DMS114 treated with DMSO at 0.1 percent for 48 hours (cell line): ENCODE results near the gene IL9R.
"Not testable (repeated sequence)": the region's sequence is repeated elsewhere in the genome, so short reads cannot be mapped to it uniquely, and the experiment has no call there.

Experiments used
- DNase-seq: peaks from one replicate; lab custom pipeline; 2025; ENCODE audit not compliant: unreplicated experiment; lab: John Stamatoyannopoulos, UW

The IL9R gene

DNA sequence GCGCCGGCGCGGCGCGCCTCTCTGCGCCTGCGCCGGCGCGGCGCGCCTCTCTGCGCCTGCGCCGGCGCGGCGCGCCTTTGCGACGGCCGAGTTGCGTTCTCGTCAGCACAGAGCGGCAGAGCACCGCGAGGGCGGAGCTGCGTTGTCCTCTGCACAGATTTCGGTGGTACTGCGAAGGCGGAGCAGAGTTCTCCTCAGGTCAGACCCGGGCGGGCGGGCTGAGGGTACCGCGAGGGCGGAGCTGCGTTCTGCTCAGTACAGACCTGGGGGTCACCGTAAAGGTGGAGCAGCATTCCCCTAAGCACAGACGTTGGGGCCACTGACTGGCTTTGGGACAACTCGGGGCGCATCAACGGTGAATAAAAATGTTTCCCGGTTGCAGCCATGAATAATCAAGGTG is 31.8 kb downstream of the IL9R start:
- DNase-seq, result not testable (repeated sequence)

DNA sequence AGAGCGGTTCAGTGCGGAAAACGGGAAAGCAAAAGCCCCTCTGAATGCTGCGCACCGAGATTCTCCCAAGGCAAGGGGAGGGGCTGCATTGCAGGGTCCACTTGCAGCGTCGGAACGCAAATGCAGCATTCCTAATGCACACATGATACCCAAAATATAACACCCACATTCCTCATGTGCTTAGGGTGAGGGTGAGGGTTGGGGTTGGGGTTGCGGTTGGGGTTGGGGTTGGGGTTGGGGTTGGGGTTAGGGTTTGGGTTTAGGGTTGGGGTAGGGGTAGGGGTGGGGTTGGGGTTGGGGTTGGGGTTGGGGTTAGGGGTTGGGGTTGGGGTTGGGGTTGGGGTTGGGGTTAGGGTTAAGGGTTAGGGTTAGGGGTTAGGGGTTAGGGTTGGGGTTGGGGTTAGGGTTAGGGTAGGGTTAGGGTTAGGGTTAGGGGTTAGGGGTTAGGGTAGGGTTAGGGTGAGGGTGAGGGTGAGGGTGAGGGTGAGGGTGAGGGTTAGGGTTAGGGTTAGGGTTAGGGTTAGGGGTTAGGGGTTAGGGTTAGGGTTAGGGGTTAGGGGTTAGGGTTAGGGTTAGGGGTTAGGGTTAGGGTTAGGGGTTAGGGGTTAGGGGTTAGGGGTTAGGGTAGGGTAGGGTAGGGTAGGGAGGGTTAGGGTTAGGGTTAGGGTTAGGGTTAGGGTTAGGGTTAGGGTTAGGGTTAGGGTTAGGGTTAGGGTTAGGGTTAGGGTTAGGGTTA is 32.4 kb downstream of the IL9R start:
- DNase-seq, result not testable (repeated sequence)

DNA sequence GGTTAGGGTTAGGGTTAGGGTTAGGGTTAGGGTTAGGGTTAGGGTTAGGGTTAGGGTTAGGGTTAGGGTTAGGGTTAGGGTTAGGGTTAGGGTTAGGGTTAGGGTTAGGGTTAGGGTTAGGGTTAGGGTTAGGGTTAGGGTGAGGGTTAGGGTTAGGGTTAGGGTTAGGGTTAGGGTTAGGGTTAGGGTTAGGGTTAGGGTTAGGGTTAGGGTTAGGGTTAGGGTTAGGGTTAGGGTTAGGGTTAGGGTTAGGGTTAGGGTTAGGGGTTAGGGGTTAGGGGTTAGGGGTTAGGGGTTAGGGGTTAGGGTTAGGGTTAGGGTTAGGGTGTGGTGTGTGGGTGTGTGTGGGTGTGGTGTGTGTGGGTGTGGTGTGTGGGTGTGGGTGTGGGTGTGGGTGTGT is 33.0 kb downstream of the IL9R start:
- not testable (repeated sequence) for DNase-seq
